NCI-H2196 treated with DMSO at 0.1 percent for 48 hours (cell line): Measurements from ENCODE around the gene ITGA5.

Source experiments
- DNase-seq: peaks from one replicate; lab custom pipeline; 2025; ENCODE audit not compliant: unreplicated experiment; lab: John Stamatoyannopoulos, UW

ITGA5 gene

GRCh38 chr12:54373649-54374561 is 45.2 kb downstream of the ITGA5 start:
- DNase-seq, result no peak

- DNase-seq, result no peak
Observed at GRCh38 chr12:54372113-54372806, 46.8 kb downstream of the ITGA5 start.

GRCh38 chr12:54371328-54372112 is 47.5 kb downstream of the ITGA5 start:
- DNase-seq, result no peak

DNA sequence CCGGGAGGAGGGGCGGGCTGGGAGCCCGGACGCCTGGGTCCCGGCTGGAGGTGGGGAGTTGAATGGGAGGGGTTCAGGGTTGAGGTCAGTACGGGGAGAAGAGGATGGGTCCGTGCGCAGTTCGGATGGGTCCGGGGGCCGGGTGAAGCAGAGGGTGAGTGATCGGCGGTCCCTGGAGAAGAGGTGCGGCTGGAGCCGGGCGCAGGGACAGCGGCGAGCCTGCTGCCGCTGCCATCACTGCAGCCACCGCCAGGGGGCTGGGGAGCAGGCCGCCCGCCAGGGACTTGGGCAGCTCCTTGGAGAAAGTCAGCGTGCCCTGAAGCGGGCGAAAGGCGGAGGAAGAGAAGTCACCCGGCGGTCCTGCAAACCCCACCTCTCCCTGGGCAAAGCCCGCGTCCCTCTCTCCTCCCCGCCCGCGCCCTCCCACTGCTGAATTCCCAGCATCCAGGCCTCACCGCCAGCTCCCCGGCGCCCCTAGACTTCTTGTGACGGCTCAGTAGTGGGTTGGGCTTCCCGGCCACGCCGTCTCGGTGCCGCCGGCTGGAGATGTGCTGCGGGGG is 48.8 kb downstream of the ITGA5 start:
- no peak for DNase-seq

DNA sequence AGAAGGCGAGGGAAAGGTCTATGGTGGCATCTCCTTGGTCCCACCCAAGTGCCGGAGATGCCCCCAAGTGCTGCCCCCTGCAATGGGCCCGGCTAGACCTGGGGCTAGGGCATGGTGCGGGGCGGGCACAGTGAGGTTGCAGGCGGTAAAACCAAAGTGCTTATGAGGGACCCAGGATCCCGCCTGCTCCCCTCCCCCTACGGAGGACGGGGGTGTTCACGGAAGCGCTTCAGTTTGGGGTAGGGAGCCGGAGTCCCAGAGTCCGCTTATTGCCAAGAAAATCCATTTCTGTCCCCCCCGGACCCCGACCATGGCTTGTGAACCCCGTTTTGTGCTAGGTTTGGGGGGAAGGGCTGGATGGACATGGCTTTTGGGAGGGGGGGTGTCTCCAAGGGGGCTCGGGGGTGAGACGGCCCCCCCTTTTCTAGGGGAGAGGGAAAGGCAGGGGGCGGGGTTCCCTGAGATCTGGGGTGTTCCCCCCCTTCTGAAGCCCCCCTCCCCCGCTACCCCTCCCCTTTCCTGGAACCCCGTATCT is 49.4 kb downstream of the ITGA5 start:
- no peak for DNase-seq

DNA sequence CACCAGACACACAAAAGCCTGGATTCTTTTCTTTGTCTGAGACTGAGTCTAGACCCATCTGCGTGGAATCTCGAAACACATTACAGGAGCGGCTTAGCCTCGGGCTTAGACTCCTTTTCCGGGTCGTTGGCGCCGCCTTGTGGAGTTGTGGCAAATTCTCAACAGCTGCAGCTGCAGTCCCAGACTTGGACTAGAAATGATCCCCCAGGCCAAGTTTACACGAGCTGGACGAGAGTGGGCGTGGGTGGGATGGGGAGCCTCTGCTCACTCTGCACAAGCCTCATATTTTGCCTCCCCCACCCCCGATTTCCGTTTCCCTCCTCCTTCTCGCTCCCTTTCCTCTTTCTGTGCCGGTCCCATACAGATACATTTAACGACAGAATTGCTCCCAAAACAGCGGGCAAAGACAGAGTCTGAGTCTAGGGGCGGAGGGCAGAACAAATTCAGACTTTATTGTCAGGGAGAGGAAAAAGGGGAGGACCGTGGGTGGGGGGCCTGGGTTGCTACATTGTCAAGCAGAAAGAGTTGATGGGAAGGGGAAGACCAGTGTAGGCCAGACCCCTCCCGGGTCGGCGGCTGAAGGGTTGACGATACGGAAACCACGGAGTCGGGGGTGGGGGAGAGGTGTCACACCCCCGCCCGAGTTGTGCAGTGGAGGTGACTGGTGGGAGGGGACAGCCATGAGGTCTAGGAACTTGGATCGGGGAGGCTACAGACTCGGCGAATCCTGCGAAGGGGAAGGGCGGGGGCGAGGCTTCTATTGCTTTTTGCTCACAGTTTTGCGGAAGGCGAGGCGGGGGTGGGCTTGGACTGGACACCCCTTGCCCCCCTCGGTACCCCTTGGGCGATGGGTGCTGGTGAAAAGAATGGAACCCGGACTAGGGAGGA is 50.1 kb downstream of the ITGA5 start:
- DNase-seq, result peak; percentile 60

DNA sequence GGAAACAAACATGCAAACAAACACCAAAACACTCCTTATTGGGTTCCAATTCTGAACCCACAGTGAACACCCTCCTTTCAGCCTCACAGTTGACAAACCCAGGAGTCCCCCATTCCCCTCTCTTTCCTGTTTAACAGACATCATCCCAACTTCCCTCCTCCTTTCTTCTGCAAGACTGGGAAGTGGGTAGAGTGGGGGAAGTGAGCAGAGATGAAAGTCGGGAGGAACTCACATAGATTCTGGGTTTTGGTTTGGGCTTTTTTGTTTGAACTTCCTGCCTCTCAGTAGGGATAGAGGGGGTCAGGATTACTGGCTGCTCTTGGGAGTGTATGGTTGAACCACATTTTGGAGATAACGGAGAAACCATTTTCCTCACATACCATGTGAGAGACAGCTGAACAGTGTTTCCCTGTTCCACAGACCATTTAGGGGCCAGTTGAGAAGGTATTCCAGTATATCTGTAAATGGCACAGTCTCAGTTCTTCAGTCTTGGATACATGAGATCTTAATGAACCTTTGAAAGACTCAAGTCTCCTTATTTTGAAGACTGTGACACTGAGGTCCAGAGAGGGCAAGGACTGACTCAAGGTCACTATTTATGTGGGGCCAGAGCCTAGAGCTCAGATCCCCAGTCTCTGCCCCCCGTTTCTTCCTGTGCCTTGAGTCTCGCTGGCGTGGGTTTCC is 50.9 kb downstream of the ITGA5 start:
- DNase-seq, result no peak

GRCh38 chr12:54364413-54364812 is 54.7 kb downstream of the ITGA5 start, which contains the start of gene GPR84:
Gene GPR84 (minus strand): TSS chr12:54364486. CDS start chr12:54363851, 635 bp downstream.
- DNase-seq, result no peak

DNA sequence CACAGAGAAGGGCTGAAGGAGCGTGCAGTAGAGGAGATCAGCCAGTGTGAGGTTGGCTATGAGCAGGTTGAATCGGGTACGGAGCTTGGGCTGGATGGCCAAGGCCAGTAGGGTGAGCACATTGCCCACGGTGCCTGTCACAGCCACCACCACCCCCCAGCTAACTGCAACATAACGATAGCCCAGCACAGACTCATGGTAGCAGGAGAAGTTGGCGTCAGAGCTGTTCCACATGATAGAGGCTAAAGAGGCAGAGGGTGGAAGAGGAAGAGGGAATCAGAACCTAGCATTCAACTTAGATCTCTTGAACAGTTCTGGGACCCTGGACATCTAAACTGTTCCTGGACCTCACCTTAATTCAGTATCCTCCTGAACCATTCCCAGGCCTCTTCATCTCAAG is 55.4 kb downstream of the ITGA5 start:
- DNase-seq, result no peak

GRCh38 chr12:54363047-54363446 is 56.0 kb downstream of the ITGA5 start:
- no peak for DNase-seq

- peak; percentile 40 for DNase-seq
Observed at GRCh38 chr12:54360717-54361456, 58.2 kb downstream of the ITGA5 start.

GRCh38 chr12:54359762-54360351 is 59.2 kb downstream of the ITGA5 start:
- no peak for DNase-seq

GRCh38 chr12:54358945-54359761 is 59.9 kb downstream of the ITGA5 start:
- peak; percentile 99 for DNase-seq

DNA sequence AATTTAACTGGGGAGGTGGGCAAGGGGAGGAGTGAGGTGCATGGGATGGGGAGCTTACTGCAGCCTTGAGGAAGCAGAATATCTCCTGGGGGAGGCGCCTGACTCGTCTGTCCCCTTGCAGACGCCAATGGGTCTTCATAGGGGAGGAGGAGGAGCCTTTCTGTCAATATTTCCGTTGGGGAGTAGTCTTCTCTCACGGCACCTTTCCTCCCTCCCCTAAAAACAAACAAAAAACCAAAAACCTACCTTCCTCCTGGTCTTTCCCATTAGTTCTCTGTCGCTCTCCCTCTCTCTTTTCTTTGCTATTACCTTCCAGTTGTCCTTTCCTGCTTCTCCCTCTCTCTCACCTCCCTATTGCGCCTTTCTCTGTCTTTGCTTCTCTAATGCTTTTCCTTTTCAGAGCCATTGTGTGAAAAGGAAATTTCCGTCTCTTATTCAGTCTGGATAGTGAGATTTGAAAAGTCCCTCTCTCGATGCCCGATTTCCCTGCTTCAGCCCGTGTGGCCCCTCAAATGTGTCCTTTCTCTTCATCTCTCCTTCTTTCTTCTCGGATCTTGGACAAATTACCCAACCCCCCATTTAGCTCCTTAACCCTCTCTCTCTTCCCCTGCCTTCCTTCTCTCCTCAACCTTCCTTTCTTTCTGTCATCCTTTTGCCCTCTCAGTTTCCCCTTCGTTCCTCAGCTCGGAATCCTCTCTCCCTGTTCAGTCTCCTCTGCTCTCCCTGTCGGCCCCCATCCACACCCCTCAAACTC is 60.7 kb downstream of the ITGA5 start:
- DNase-seq, result peak; percentile 51

GRCh38 chr12:54357506-54358190 is 61.4 kb downstream of the ITGA5 start:
- DNase-seq, result no peak

GRCh38 chr12:54356951-54357356 is 62.1 kb downstream of the ITGA5 start:
- DNase-seq, result no peak
